ENCODE data around the gene ZNF41. TPM values are rescaled to one million over a fixed set of nuclear protein-coding genes. Genes with fewer than 3 reads are reported as not detected.

The ZNF41 gene
- total and polyA plus RNA-seq, 2 of the 8 experiments (the other 6 are each of a cell fraction or from before 2014, with no cell fraction given), result 1.8 to 5.3 TPM

DNA sequence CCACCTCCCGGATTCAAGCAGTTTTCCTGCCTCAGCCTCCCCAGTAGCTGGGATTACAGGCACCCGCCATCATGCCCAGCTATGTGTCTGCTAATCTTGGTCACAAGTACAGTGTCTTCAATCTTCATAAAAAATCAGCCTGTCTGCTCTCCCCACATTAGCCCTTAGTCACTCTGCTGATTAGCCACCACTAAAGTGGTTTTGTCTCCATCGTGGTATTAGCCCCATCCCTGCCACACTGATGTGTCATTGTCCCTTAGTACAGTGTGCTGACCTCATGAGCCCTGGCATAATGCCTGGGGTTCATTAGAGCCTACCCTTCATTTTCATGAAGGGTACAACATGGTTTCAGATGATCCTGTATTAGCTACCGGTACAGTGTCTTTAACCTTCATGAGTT lies 62.8 kb downstream of the ZNF41 start:
- Histone ChIP-seq H2BK20ac (ENCODE audit: low read length) (no peak overlapping the region), H4K8ac (ENCODE audit: extremely low read depth, insufficient read depth, low read length) (no peak overlapping the region), H3K4me1 (replicated peaks in 1 of 4; ENCODE audit: control insufficient read depth in 3 of 4, insufficient read depth in 4 of 4, low read length in 3 of 4) (no peaks in the 10 kb centered on the region), H3K4me2 (ENCODE audit: insufficient read depth in 1 of 2, low read depth in 2 of 2, low read length in 2 of 2) (no peak overlapping the region), H2BK12ac (ENCODE audit: low read depth, low read length) (no peak overlapping the region), H3K4me3 (ENCODE audit: extremely low read depth in 1 of 4, insufficient read depth in 2 of 4, low read depth in 3 of 4, low read length in 4 of 4) (no peak overlapping the region), H2BK5ac (ENCODE audit: low read depth, low read length) (no peak overlapping the region), H4K20me1 (replicated peaks in 1 of 2; ENCODE audit: control insufficient read depth in 1 of 2, insufficient read depth in 2 of 2, low read length in 2 of 2) (no peaks in the 10 kb centered on the region), H3K79me1 (ENCODE audit: low read depth, low read length) (no peaks in the 10 kb centered on the region), H2AK5ac (ENCODE audit: low read depth, low read length) (no peak overlapping the region), H2BK15ac (ENCODE audit: low read length) (no peak overlapping the region), H3K27ac (ENCODE audit: low read depth, low read length) (no peak overlapping the region), H3K14ac (ENCODE audit: insufficient read length) (no peak overlapping the region), H3K56ac (replicated peaks; ENCODE audit: insufficient read length, low read depth, low read length) (no peak overlapping the region), H2BK120ac (replicated peaks; ENCODE audit: low read depth, low read length) (no peak overlapping the region), H2AFZ (ENCODE audit: low read length) (no peak overlapping the region), H3K4ac (replicated peaks; ENCODE audit: insufficient read length, low read depth, low read length) (no peak overlapping the region), H3K79me2 (ENCODE audit: control insufficient read depth in 1 of 2, insufficient read depth in 2 of 2, low read length in 2 of 2) (no peaks in the 10 kb centered on the region), H3K9me3 (ENCODE audit: insufficient read depth in 2 of 2, low read depth in 1 of 2, low read length in 1 of 2) (no peaks in the 10 kb centered on the region), H3K18ac (ENCODE audit: extremely low read depth, low read length) (no peak overlapping the region), H3K36me3 (ENCODE audit: control insufficient read depth in 2 of 4, insufficient read depth in 4 of 4, low read length in 3 of 4) (no peaks in the 10 kb centered on the region), H4K5ac (ENCODE audit: insufficient read length, low read depth, low read length) (no peak overlapping the region), H3K23me2 (ENCODE audit: low read depth, low read length) (no peaks in the 10 kb centered on the region), H3K23ac (ENCODE audit: insufficient read length) (no peak overlapping the region), H3K9ac (replicated peaks in 1 of 4; ENCODE audit: extremely low read depth in 1 of 4, low read depth in 3 of 4, low read length in 3 of 4) (no peak overlapping the region), H4K91ac (replicated peaks; ENCODE audit: insufficient read length, low read length) (no peak overlapping the region), H3K27me3 (replicated peaks in 1 of 4; ENCODE audit: control insufficient read depth in 3 of 4, extremely low read depth in 1 of 4, insufficient read depth in 3 of 4, low read length in 3 of 4) (no peaks in the 10 kb centered on the region)
- ChIA-PET CTCF (ENCODE audit: partially characterized antibody) (no interaction called here), POLR2A (ENCODE audit: partially characterized antibody) (no interaction called here)
- WGBS, 2 experiments (ENCODE audit: extremely low coverage in 1 of 2, insufficient coverage in 1 of 2, insufficient read length in 1 of 2, insufficient replicate concordance in 2 of 2, low coverage in 1 of 2, low lambda C conversion rate in 2 of 2, missing lambda C conversion rate in 1 of 2), result 88% methylated on average over 4 of the region's 4 CpGs; no CpG with 5 or more reads in 1 of the 2 experiments
- FAIRE-seq, result no peak
- no peak for DNase-seq (ENCODE audit: low read depth in 1 of 2, low spot score in 2 of 2)
- no peak for TF ChIP-seq EZH2 (IDR thresholded peaks at IDR 0.05; ENCODE audit: low read depth, low read length, severe bottlenecking)
- TF ChIP-seq NRF1 (IDR thresholded peaks at IDR 0.05; ENCODE audit: low read depth, low read length), result no peak
- TF ChIP-seq ATF3 (IDR thresholded peaks at IDR 0.05; ENCODE audit: insufficient read depth, low read depth, low read length), result no peak
- no peak for TF ChIP-seq FOSL1 (IDR thresholded peaks at IDR 0.05; ENCODE audit: insufficient read depth, low read depth, low read length)
- TF ChIP-seq KDM1A (IDR thresholded peaks at IDR 0.05; ENCODE audit: borderline replicate concordance, low read length), result no peak
- TF ChIP-seq TAF7 (optimal IDR thresholded peaks at IDR 0.05; ENCODE audit: borderline replicate concordance, low read depth, low read length), result no peak
- TF ChIP-seq MAX (IDR thresholded peaks at IDR 0.05), result no peak
- no peak for TF ChIP-seq CBX5 (IDR thresholded peaks at IDR 0.05; ENCODE audit: low read depth, low read length)
- no peak for TF ChIP-seq RNF2 (IDR thresholded peaks at IDR 0.05; ENCODE audit: borderline replicate concordance, low read depth, low read length, missing control alignments, poor library complexity, severe bottlenecking)
- TF ChIP-seq CBX8 (IDR thresholded peaks at IDR 0.05; ENCODE audit: borderline replicate concordance, low read depth, low read length), result no peak
- TF ChIP-seq KDM4A (IDR thresholded peaks at IDR 0.05; ENCODE audit: low read depth, low read length, severe bottlenecking), result no peak
- TF ChIP-seq TEAD4 (IDR thresholded peaks at IDR 0.05; ENCODE audit: low read depth, low read length), result no peak
- no peak for TF ChIP-seq ZNF274 (IDR thresholded peaks at IDR 0.05; ENCODE audit: borderline replicate concordance, extremely low read depth, low read length)
- no peak for TF ChIP-seq CHD2 (IDR thresholded peaks at IDR 0.05; ENCODE audit: low read length)

Data from H1 (cell line).